Neutrophil (primary cell): ENCODE results near the gene SMARCC1.
"Not testable (repeated sequence)": the region's sequence is repeated elsewhere in the genome, so short reads cannot be mapped to it uniquely, and the experiment has no call there.

Experiments used
- H3K27ac ChIP-seq: fragments of 200-600 bp; sonication (generic); 2 replicates; pipeline ENCODE4 v1.5.1; 2016; ENCODE audit warnings: mild to moderate bottlenecking, moderate library complexity
- H3K27me3 ChIP-seq: fragments of 200-600 bp; sonication (generic); 2 replicates; pipeline ENCODE4 v1.6.0; 2016; ENCODE audit warnings: mild to moderate bottlenecking
- H3K36me3 ChIP-seq: fragments of 200-600 bp; sonication (generic); 2 replicates; pipeline ENCODE4 v1.5.1; 2017
- H3K4me1 ChIP-seq, 2 experiments: fragments of 200-600 bp in 1 of 2; sonication (generic) in 1 of 2; 1 replicate in 1 of 2; 2 replicates in 1 of 2; pipeline versions ENCODE4 v1.5.1 to v1.6.1; 2013 to 2016; ENCODE audit warnings: low read depth in 1 of 2, low read length in 1 of 2, mild to moderate bottlenecking in 1 of 2, moderate library complexity in 1 of 2; ENCODE audit not compliant: control insufficient read depth in 1 of 2, insufficient read depth in 1 of 2
- H3K4me3 ChIP-seq, 2 experiments: fragments of 200-600 bp in 1 of 2; sonication (generic) in 1 of 2; 1 replicate in 1 of 2; 2 replicates in 1 of 2; pipeline ENCODE4 v1.5.1; 2013 to 2016; ENCODE audit warnings: low read depth in 1 of 2, low read length in 1 of 2, mild to moderate bottlenecking in 1 of 2, moderate library complexity in 1 of 2
- H3K9me3 ChIP-seq: fragments of 200-600 bp; sonication (generic); 2 replicates; pipeline ENCODE4 v1.5.1; 2016
- TF ChIP-seq, protein P1 (sequence below): fragments of 200-600 bp; sonication (generic); IDR thresholded peaks from 2 replicates; pipeline ENCODE4 v1.5.1; 2016; ENCODE audit warnings: antibody characterized with exemption

The SMARCC1 gene

GRCh38 chr3:47781685-47782445 is at the start of gene SMARCC1:
TSS of gene SMARCC1 (minus strand) at chr3:47781893. CDS start at chr3:47781797, 96 bp downstream.
- Histone ChIP-seq H3K36me3 (no peaks in the 10 kb centered on the region), H3K27me3 (no peaks in the 10 kb centered on the region), H3K4me3 (peak within 1 kb of the TSS; percentile 73 to 93), H3K9me3 (no peaks in the 10 kb centered on the region), H3K27ac (peak within 1 kb of the TSS; percentile 88), H3K4me1 (peaks cover 27 to 30% of the 10 kb centered on the region in 2 experiments)
- TF ChIP-seq, protein P1, sequence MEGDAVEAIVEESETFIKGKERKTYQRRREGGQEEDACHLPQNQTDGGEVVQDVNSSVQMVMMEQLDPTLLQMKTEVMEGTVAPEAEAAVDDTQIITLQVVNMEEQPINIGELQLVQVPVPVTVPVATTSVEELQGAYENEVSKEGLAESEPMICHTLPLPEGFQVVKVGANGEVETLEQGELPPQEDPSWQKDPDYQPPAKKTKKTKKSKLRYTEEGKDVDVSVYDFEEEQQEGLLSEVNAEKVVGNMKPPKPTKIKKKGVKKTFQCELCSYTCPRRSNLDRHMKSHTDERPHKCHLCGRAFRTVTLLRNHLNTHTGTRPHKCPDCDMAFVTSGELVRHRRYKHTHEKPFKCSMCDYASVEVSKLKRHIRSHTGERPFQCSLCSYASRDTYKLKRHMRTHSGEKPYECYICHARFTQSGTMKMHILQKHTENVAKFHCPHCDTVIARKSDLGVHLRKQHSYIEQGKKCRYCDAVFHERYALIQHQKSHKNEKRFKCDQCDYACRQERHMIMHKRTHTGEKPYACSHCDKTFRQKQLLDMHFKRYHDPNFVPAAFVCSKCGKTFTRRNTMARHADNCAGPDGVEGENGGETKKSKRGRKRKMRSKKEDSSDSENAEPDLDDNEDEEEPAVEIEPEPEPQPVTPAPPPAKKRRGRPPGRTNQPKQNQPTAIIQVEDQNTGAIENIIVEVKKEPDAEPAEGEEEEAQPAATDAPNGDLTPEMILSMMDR: peak; percentile 76

DNA sequence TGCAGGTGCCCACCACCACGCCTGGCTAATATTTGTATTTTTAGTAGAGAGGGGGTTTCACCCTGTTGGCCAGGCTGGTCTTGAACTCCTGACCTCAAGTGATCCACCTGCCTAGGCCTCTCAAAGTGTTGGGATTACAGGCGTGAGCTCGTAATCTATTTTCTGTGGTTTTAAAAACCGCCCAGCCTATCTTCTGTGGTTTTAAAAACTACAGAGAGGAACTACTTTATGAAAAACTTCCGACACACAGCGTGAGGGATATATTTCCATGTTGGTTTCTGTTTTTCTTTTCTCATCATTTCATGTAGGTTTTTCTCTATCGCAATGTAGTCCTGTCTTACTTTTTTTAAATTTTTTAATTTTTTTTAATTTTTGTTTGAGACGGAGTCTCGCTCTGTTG is 47.8 kb upstream of the SMARCC1 start:
- H3K27ac ChIP-seq, H3K27me3 ChIP-seq, H3K9me3 ChIP-seq, H3K4me3 ChIP-seq: not testable (repeated sequence)
- peaks cover 48% of the 10 kb centered on the region for H3K36me3 ChIP-seq
- peaks cover 10 to 15% of the 10 kb centered on the region in 2 experiments for H3K4me1 ChIP-seq

DNA sequence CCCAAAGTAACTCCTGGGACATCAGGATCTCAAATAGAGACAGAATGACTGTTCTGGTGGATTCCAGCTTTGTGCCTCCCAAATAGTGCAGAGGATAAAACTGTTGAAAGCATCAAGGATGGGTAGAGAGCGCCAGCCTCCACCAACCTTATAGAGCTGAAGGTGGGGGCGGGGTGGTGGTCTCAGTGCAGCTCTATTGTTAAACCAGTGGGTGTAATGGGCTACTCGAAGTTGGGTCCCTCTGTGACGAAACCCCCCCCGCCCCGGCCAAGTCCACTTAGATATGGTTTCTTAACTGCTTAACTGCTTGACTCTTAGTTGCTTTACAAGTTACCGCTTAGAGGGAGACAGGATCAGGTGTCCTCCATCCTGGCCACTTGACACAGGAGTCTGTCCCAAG is 43.9 kb upstream of the SMARCC1 start:
- H3K4me3 ChIP-seq: peak overlapping the region; percentile 67 to 75
- TF ChIP-seq, protein P1: no peak
- no peak overlapping the region for H3K27ac ChIP-seq
- H3K4me1 ChIP-seq: peaks cover 10 to 15% of the 10 kb centered on the region in 2 experiments
- no peaks in the 10 kb centered on the region for H3K27me3 ChIP-seq
- H3K9me3 ChIP-seq: no peaks in the 10 kb centered on the region
- H3K36me3 ChIP-seq: peaks cover 22% of the 10 kb centered on the region

GRCh38 chr3:47824541-47825473 is 43.1 kb upstream of the SMARCC1 start:
- Histone ChIP-seq H3K4me3 (peak overlapping the region; percentile 67 to 75), H3K9me3 (no peaks in the 10 kb centered on the region), H3K27me3 (no peaks in the 10 kb centered on the region), H3K36me3 (peaks cover 19% of the 10 kb centered on the region), H3K27ac (no peak overlapping the region), H3K4me1 (peaks cover 10 to 15% of the 10 kb centered on the region in 2 experiments)
- TF ChIP-seq, protein P1: peak; percentile 63

GRCh38 chr3:47817609-47818008 is 35.9 kb upstream of the SMARCC1 start:
- Histone ChIP-seq H3K4me3 (no peak overlapping the region), H3K27ac (no peak overlapping the region), H3K9me3 (no peaks in the 10 kb centered on the region), H3K4me1 (no peaks in the 10 kb centered on the region), H3K27me3 (no peaks in the 10 kb centered on the region), H3K36me3 (peaks cover 14% of the 10 kb centered on the region)
- TF ChIP-seq, protein P1: no peak
